Neutrophil (primary cell): ENCODE measurements around the gene ITGB5.

Experiments
- H3K27ac ChIP-seq: fragments of 200-600 bp; sonication (generic); 2 replicates; pipeline ENCODE4 v1.5.1; 2016; ENCODE audit warnings: mild to moderate bottlenecking, moderate library complexity
- H3K27me3 ChIP-seq: fragments of 200-600 bp; sonication (generic); 2 replicates; pipeline ENCODE4 v1.6.0; 2016; ENCODE audit warnings: mild to moderate bottlenecking
- H3K36me3 ChIP-seq: fragments of 200-600 bp; sonication (generic); 2 replicates; pipeline ENCODE4 v1.5.1; 2017
- H3K4me1 ChIP-seq, 2 experiments: fragments of 200-600 bp in 1 of 2; sonication (generic) in 1 of 2; 1 replicate in 1 of 2; 2 replicates in 1 of 2; pipeline versions ENCODE4 v1.5.1 to v1.6.1; 2013 to 2016; ENCODE audit warnings: low read depth in 1 of 2, low read length in 1 of 2, mild to moderate bottlenecking in 1 of 2, moderate library complexity in 1 of 2; ENCODE audit not compliant: control insufficient read depth in 1 of 2, insufficient read depth in 1 of 2
- H3K4me3 ChIP-seq, 2 experiments: fragments of 200-600 bp in 1 of 2; sonication (generic) in 1 of 2; 1 replicate in 1 of 2; 2 replicates in 1 of 2; pipeline ENCODE4 v1.5.1; 2013 to 2016; ENCODE audit warnings: low read depth in 1 of 2, low read length in 1 of 2, mild to moderate bottlenecking in 1 of 2, moderate library complexity in 1 of 2
- H3K9me3 ChIP-seq: fragments of 200-600 bp; sonication (generic); 2 replicates; pipeline ENCODE4 v1.5.1; 2016
- CTCF ChIP-seq: fragments of 200-600 bp; sonication (generic); IDR thresholded peaks from 2 replicates; pipeline ENCODE4 v1.5.1; 2016; ENCODE audit warnings: antibody characterized with exemption

The ITGB5 gene

GRCh38 chr3:124904835-124905492, 17.8 kb upstream of the ITGB5 start:
- TF ChIP-seq CTCF: no peak
- no peaks in the 10 kb centered on the region for H3K36me3 ChIP-seq
- H3K4me3 ChIP-seq: no peak overlapping the region
- H3K4me1 ChIP-seq: no peaks in the 10 kb centered on the region
- H3K9me3 ChIP-seq: no peaks in the 10 kb centered on the region
- no peak overlapping the region for H3K27ac ChIP-seq
- H3K27me3 ChIP-seq: no peaks in the 10 kb centered on the region

GRCh38 chr3:124903896-124904834, 17.0 kb upstream of the ITGB5 start:
- Histone ChIP-seq H3K27me3 (no peaks in the 10 kb centered on the region), H3K36me3 (no peaks in the 10 kb centered on the region), H3K27ac (no peak overlapping the region), H3K4me1 (no peaks in the 10 kb centered on the region), H3K9me3 (no peaks in the 10 kb centered on the region), H3K4me3 (no peak overlapping the region)
- no peak for TF ChIP-seq CTCF

GRCh38 chr3:124896824-124897526, 9.8 kb upstream of the ITGB5 start:
- no peaks in the 10 kb centered on the region for H3K36me3 ChIP-seq
- H3K4me3 ChIP-seq: no peak overlapping the region
- no peaks in the 10 kb centered on the region for H3K4me1 ChIP-seq
- H3K27ac ChIP-seq: no peak overlapping the region
- no peaks in the 10 kb centered on the region for H3K9me3 ChIP-seq
- no peak for TF ChIP-seq CTCF
- no peaks in the 10 kb centered on the region for H3K27me3 ChIP-seq

GRCh38 chr3:124895756-124896155, 8.6 kb upstream of the ITGB5 start:
- Histone ChIP-seq H3K36me3 (no peaks in the 10 kb centered on the region), H3K9me3 (no peaks in the 10 kb centered on the region), H3K4me3 (no peak overlapping the region), H3K27me3 (peaks cover 4% of the 10 kb centered on the region), H3K4me1 (no peaks in the 10 kb centered on the region), H3K27ac (no peak overlapping the region)
- TF ChIP-seq CTCF: no peak

GRCh38 chr3:124893526-124893925, 6.4 kb upstream of the ITGB5 start:
- no peaks in the 10 kb centered on the region for H3K9me3 ChIP-seq
- no peak overlapping the region for H3K27ac ChIP-seq
- H3K36me3 ChIP-seq: no peaks in the 10 kb centered on the region
- no peaks in the 10 kb centered on the region for H3K4me1 ChIP-seq
- no peak overlapping the region for H3K4me3 ChIP-seq
- no peak for TF ChIP-seq CTCF
- peaks cover 25% of the 10 kb centered on the region for H3K27me3 ChIP-seq
